HG02798 (cell line): ENCODE measurements around the gene CSAD.

ENCODE experiments used
- ATAC-seq: cut with Tn5 transposase; IDR thresholded peaks from one replicate; pipeline ENCODE4 v1.9.1; 2021; ENCODE audit warnings: mild to moderate bottlenecking; ENCODE audit not compliant: unreplicated experiment, poor library complexity

CSAD gene

DNA sequence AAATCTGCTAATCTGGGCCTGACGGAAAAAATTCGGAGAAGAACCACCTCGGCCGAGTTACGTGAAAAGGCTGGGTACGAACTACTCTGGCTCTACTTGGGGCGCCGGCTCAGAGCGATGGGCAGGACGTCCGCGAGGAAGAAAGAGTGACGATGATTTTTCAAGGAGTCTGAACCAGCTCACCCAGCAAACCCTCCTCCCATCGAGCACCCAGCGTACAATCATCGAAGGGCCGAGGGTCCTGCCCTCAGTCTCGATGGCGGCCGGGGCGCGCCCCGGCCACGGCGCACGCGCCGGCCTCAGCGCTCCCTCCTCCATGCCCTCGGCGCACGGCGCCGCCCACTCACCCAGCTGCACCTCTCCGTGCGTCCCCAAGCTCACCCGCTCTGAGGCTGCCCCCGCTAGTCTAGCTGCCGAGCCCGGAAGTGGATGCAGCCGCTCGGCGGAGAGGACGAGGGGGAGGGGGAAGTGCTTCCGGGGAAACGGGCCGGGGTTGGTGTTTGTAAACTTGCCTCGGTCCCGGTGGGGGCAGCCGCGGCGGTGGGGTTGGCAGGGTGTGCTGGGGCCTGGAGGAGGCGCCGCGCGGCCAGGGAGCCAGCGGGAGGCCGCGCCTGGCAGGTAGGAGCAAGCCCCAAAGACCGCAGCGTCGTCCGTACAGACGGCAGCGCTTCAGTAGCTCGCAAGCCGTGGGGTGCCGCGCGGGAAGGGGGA is at the start of gene CSAD, which contains the start of gene ZNF740:
Gene CSAD (minus strand): TSS at position 706 of the 711 bp plus-strand sequence. CDS start 7,455 bp downstream, outside the sequence.
Gene ZNF740 (plus strand): TSS at position 503 of the 711 bp plus-strand sequence. CDS start 1,262 bp downstream, outside the sequence.
- ATAC-seq: peak; percentile 95

GRCh38 chr12:53230108-53230845 is 49.6 kb upstream of the CSAD start:
- no peak for ATAC-seq

- no peak for ATAC-seq
These were observed 48.7 kb upstream of the CSAD start for GRCh38 chr12:53229454-53229853.

- no peak for ATAC-seq
These were observed 47.1 kb upstream of the CSAD start for GRCh38 chr12:53227836-53228235.

GRCh38 chr12:53227341-53227740 is 46.6 kb upstream of the CSAD start:
- no peak for ATAC-seq

DNA sequence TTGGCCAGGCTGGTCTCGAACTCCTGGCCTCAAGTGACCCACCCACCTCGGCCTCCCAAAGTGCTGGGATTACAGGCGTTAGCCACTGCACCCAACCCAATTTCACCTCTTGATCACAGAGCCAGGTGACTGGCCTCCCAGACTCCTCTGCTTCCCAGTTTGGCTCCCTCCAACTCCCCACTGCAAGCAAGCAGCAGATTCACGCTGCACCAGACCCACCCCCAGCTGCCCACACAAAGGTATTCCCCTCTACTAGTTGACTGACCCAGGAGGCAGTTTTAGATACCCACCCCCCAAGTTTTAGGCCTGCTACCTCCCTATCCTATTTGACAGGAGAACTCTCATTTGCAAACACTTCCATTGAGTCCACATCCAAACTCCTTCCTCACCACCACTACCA is 46.1 kb upstream of the CSAD start:
- no peak for ATAC-seq

GRCh38 chr12:53225635-53226424 is 45.1 kb upstream of the CSAD start:
- ATAC-seq: no peak

GRCh38 chr12:53224897-53225634 is 44.3 kb upstream of the CSAD start:
- no peak for ATAC-seq

DNA sequence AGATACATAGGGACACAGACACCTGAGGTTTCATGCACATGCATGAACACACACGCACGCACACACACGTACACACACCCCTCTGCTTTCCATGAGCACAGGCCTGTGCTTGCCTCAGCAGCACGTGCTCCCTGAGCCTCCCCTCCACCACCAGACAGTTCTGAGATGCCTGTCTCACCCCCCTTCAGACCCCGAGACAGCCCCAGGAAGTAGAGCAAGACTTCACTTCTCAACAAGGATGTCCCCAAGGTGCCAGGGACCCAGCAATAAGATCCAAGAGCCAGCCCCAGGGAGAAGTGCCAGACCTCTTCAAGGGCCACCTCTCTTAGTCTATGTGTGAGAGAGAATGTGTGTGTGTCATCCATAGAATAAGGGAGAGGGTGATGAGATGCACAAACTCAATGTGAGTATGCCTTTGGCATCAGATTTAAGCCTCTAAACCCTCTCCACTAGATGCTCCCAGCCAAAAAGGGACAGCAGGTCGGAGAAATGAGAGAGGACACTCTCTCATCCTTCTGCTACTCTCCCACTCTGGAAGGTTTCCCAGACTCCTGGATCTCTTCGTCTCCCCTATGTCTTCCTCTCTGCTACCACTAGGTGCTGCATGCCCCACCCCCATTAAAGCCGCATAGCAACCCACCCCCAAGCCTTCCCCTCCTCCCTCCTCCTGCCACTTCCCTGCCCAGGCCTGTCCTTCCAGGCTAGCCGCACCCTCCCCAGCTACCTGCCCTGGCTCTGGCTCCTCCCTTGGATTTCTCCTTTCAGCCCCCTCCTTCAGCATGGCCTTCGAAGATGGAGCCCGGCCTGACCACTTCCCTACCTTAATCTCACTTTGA is 43.6 kb upstream of the CSAD start:
- no peak for ATAC-seq

GRCh38 chr12:53223389-53224060 is 42.8 kb upstream of the CSAD start:
- ATAC-seq: no peak

DNA sequence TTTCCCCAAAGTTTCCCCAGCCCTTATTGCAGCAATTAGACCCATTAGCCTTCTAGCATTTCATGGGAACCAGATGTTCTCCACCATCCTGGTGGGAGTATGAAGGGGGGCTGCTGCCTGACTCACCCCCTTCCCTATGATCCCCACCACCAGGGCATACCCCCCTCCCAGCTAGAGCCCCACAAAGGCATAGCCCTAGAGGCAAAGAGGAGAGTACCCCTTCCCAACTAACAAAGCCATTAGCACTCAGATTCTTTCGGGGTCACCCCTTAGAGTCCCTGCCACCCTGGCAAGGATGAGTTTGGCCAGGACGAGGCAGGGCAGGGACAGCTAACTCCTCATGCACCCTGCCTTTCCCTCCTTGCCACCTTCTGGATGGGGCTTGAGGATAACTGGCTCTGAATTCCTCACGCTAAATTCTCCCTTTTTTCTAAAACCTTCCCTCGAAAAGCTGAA is 42.1 kb upstream of the CSAD start:
- ATAC-seq: no peak

- ATAC-seq: no peak
These were observed 41.5 kb upstream of the CSAD start for GRCh38 chr12:53222170-53222721.

GRCh38 chr12:53221203-53222080 is 40.7 kb upstream of the CSAD start:
- peak; percentile 27 for ATAC-seq

DNA sequence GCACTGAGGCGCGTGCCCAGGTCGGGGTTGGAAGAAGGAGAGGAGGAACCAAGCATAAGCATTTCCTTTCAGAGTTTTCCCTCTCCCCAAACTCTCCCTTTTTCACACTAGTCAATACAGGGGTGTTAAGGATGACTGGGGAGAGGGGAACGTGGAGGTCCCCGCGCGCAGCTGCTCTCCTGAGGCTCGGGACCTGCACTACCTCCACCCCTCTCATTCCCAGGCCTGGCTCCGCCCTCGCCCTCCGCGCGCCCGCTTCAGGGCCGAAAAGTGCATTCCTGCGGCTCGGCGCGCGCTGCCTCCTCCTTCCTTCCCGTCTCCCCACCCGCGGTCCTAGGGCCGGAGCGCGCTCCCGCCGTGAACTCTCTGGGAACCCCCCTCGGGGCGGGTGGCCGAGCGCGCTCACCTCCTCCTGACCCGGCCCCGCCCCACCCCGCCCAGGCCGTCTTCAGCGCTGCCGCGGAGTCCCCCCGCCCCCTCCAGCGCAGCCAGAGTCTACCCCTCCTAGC is 40.0 kb upstream of the CSAD start:
- peak; percentile 53 for ATAC-seq

DNA sequence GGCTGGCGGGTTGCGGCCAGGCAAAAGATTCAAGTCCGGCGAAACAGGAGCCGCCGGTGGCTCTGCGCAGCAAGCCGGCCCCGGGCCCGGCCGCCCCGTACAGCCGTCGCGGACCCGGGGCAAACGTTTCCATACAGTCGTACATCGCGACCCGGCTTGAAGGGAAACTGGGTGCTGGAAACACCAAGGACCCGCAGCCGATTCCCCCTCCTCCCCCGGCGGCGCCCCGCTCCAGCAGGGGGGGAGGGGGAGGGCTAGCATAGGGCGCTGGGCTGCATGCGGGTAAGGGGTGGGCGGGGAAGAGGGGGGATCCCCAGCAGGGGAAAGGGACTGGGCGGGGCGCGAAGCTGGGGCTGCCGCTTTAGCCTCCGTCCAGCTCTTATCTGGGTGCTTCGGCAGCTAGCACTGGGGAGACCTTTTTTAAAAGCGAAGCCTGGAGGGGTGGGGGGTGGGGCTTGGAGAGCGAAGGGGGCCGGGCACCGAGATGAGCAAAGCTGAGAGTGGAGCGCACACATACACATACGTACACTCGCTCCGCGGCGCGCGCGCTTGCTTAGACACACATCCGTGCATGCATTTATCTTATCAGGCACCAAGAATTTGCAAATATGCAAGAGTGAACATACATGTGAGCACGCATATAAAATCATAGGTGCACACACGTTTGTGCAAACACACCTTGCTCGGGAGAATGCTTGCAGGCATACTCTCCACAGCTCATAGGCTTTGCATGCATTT is 39.4 kb upstream of the CSAD start:
- peak; percentile 33 for ATAC-seq

- peak; percentile 21 for ATAC-seq
These were observed 38.7 kb upstream of the CSAD start for GRCh38 chr12:53219292-53219955.
